ENCODE measurements around the gene FAM89B.

FAM89B gene

GRCh38 chr11:65591939-65592857 is 19.9 kb downstream of the FAM89B start:
- DNase-seq: no peak

GRCh38 chr11:65592858-65593517 is 20.6 kb downstream of the FAM89B start:
- DNase-seq: no peak

GRCh38 chr11:65593518-65594414 is 21.4 kb downstream of the FAM89B start:
- DNase-seq: peak; percentile 36 to 51

GRCh38 chr11:65595131-65595530 is 22.8 kb downstream of the FAM89B start:
- no peak for DNase-seq

- DNase-seq: no peak
These were observed 23.4 kb downstream of the FAM89B start, which contains the start of gene KCNK7 for GRCh38 chr11:65595543-65596281. TSS of gene KCNK7 (minus strand) at chr11:65595800. CDS start at chr11:65595772, 28 bp downstream.

GRCh38 chr11:65596520-65596919 is 24.2 kb downstream of the FAM89B start:
- no peak for DNase-seq

- DNase-seq: no peak
These were observed 25.9 kb downstream of the FAM89B start for GRCh38 chr11:65598258-65598699.

- no peak for DNase-seq
These were observed 27.0 kb downstream of the FAM89B start for GRCh38 chr11:65599216-65599954.

GRCh38 chr11:65599955-65600246 is 27.6 kb downstream of the FAM89B start:
- no peak for DNase-seq

- no peak for DNase-seq
These were observed 31.9 kb downstream of the FAM89B start for GRCh38 chr11:65604258-65604657.

GRCh38 chr11:65606876-65607613 is 34.7 kb downstream of the FAM89B start:
- DNase-seq: no peak

GRCh38 chr11:65607614-65608426 is 35.5 kb downstream of the FAM89B start:
- DNase-seq: no peak

GRCh38 chr11:65609229-65609628 is 36.9 kb downstream of the FAM89B start:
- no peak for DNase-seq

- DNase-seq: no peak
These were observed 37.3 kb downstream of the FAM89B start for GRCh38 chr11:65609665-65610064.

- no peak for DNase-seq
These were observed 38.1 kb downstream of the FAM89B start for GRCh38 chr11:65610404-65610803.

- DNase-seq: no peak
These were observed 38.9 kb downstream of the FAM89B start for GRCh38 chr11:65611028-65611757.

- no peak for DNase-seq
These were observed 39.6 kb downstream of the FAM89B start for GRCh38 chr11:65611758-65612603.

GRCh38 chr11:65612691-65613090 is 40.4 kb downstream of the FAM89B start:
- DNase-seq: no peak
